ENCODE data around the gene TJAP1.

TJAP1 gene

GRCh38 chr6:43547222-43547621, 69.9 kb downstream of the TJAP1 start:
- TF ChIP-seq ZFX (IDR thresholded peaks at IDR 0.05) (no peak), CTCF (conservative IDR thresholded peaks at IDR 0.05) (no peak)
- no peak overlapping the region for H3K27ac ChIP-seq

Measured in C4-2B (cell line).